EL (cell line): ENCODE data around the gene PHF21B.
"Not testable (repeated sequence)": the region's sequence is repeated elsewhere in the genome, so short reads cannot be mapped to it uniquely, and the experiment has no call there.

Experiments
- DNase-seq: peaks from one replicate; pipeline ENCODE4 v3.0.0-alpha.2; 2016

The PHF21B gene

GRCh38 chr22:44862981-44863860 is 146.6 kb downstream of the PHF21B start:
- DNase-seq = no peak

GRCh38 chr22:44862281-44862680 is 147.5 kb downstream of the PHF21B start:
- no peak for DNase-seq

GRCh38 chr22:44861245-44861644 is 148.6 kb downstream of the PHF21B start:
- DNase-seq = no peak

GRCh38 chr22:44860311-44860710 is 149.5 kb downstream of the PHF21B start:
- DNase-seq = no peak

- DNase-seq = no peak
Measured at GRCh38 chr22:44859641-44860040, 150.2 kb downstream of the PHF21B start.

- not testable (repeated sequence) for DNase-seq
Measured at GRCh38 chr22:44858819-44859218, 151.0 kb downstream of the PHF21B start.

GRCh38 chr22:44855855-44856254 is 153.9 kb downstream of the PHF21B start:
- DNase-seq = no peak

GRCh38 chr22:44854641-44855040 is 155.2 kb downstream of the PHF21B start:
- DNase-seq = not testable (repeated sequence)

GRCh38 chr22:44850946-44851345 is 158.9 kb downstream of the PHF21B start:
- no peak for DNase-seq

GRCh38 chr22:44848791-44849420 is 160.9 kb downstream of the PHF21B start:
- no peak for DNase-seq

GRCh38 chr22:44848296-44848741 is 161.5 kb downstream of the PHF21B start:
- DNase-seq = no peak

GRCh38 chr22:44847892-44848291 is 161.9 kb downstream of the PHF21B start:
- DNase-seq = no peak

GRCh38 chr22:44847380-44847779 is 162.4 kb downstream of the PHF21B start:
- no peak for DNase-seq

GRCh38 chr22:44846726-44847275 is 163.0 kb downstream of the PHF21B start:
- DNase-seq = no peak

GRCh38 chr22:44845796-44846720 is 163.7 kb downstream of the PHF21B start:
- no peak for DNase-seq

- DNase-seq = no peak
Measured at GRCh38 chr22:44845191-44845590, 164.6 kb downstream of the PHF21B start.

- no peak for DNase-seq
Measured at GRCh38 chr22:44842417-44842816, 167.4 kb downstream of the PHF21B start.

GRCh38 chr22:44840611-44841322 is 169.0 kb downstream of the PHF21B start:
- DNase-seq = no peak

- no peak for DNase-seq
Measured at GRCh38 chr22:44839721-44840120, 170.1 kb downstream of the PHF21B start.

GRCh38 chr22:44839061-44839460 is 170.7 kb downstream of the PHF21B start:
- no peak for DNase-seq

- DNase-seq = no peak
Measured at GRCh38 chr22:44838316-44839016, 171.3 kb downstream of the PHF21B start.
